ENCODE results near the gene LAMA4.
A peak's percentile ranks its signal among the peaks of the same experiment; 100 is the strongest.

The LAMA4 gene, protein sequence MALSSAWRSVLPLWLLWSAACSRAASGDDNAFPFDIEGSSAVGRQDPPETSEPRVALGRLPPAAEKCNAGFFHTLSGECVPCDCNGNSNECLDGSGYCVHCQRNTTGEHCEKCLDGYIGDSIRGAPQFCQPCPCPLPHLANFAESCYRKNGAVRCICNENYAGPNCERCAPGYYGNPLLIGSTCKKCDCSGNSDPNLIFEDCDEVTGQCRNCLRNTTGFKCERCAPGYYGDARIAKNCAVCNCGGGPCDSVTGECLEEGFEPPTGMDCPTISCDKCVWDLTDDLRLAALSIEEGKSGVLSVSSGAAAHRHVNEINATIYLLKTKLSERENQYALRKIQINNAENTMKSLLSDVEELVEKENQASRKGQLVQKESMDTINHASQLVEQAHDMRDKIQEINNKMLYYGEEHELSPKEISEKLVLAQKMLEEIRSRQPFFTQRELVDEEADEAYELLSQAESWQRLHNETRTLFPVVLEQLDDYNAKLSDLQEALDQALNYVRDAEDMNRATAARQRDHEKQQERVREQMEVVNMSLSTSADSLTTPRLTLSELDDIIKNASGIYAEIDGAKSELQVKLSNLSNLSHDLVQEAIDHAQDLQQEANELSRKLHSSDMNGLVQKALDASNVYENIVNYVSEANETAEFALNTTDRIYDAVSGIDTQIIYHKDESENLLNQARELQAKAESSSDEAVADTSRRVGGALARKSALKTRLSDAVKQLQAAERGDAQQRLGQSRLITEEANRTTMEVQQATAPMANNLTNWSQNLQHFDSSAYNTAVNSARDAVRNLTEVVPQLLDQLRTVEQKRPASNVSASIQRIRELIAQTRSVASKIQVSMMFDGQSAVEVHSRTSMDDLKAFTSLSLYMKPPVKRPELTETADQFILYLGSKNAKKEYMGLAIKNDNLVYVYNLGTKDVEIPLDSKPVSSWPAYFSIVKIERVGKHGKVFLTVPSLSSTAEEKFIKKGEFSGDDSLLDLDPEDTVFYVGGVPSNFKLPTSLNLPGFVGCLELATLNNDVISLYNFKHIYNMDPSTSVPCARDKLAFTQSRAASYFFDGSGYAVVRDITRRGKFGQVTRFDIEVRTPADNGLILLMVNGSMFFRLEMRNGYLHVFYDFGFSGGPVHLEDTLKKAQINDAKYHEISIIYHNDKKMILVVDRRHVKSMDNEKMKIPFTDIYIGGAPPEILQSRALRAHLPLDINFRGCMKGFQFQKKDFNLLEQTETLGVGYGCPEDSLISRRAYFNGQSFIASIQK (N-terminal part only)

DNA sequence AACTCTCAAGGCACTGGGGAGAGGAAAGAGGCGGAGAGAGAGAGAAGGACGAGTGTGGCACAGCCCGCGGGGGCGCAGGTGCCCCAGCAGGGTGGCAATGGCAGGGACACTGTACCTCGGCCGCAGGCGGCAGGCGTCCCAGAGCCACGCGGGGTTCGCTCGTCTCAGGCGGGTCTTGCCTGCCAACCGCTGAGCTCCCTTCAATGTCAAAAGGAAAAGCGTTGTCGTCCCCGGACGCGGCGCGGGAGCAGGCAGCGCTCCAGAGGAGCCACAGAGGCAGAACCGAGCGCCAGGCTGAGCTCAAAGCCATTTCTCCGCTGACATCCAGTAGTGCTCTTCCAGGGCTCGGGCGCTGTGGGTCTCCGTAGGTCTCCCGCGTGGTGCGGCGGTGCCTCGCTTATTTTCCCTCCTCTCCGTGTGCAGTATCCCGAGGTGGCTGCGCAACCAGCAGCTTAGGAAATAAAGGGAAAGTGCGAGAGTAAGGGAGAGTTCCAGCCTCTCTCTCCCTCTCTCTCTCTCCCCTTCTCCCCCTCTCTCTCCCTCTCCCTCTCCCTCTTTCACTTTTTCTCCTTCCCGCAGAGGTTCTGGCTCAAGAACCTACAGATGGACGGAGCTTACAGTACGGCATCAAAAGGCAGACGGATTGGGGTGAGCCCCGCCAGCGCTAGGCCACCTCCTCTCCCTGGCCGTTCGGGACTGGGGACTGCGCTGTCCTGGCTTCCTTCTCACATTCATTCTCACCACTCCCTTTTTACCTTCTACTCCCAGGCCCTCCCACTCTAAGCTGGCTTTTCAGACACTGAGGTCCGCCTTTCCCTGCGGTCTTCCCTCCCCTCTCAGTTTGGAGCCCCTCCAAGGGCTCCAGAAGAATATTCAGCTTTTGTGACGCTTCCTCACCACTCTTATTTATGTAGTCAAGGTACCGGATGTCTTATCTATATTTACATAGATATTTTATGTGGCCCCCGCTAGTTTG, at the start of gene LAMA4:
Gene LAMA4, minus strand, starts transcription at position 727 of the 976 bp plus-strand sequence. Its CDS starts 417 bp downstream, at position 310.
- DNase-seq (ENCODE audit: low spot score), result peak; percentile 45

DNA sequence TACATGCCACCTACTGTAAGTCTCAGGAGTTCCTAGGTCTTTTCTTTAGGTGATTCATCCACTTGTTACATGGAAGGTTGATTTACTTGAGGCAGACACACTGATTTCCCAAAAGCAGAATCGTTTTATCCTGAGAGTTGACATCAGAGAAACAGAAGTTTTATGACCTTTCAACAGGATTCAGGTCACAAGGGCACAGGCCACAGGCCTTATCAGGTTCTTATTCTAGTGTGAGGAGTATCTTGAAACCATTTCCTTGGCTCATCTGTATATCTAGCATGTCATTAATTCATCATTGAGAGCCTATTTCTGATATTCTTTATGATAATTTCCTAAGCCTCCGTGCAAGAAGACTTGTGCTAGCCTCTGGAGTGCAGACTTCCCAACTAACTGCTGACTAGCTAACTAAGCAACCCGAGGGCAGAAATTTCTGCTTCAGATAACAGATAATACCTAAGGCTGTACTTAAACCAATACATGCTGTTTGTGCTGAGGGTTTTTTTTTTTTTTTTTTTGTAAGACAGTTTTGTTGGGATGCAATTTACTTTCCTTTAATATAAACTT, 47.9 kb upstream of the LAMA4 start:
- DNase-seq (ENCODE audit: low spot score), result no peak

DNA sequence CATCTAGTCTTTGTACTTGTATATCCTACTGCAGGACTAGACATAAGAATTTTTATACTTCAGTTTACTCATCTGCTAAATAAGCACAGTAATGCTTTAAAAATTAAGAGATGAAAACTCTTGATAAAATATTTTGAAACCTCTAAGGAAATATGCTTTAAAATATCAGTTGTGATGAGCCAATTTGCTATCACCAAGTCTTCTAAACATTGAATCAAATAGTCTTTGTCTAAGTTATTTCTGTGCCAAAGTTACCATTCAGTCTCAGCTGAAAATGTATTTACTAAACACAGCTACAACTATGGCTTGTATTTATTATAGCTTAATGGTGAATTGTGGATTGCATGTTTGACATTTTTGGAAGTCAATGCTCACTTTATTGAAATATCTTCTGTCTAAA, 46.5 kb upstream of the LAMA4 start:
- no peak for DNase-seq (ENCODE audit: low spot score)

DNA sequence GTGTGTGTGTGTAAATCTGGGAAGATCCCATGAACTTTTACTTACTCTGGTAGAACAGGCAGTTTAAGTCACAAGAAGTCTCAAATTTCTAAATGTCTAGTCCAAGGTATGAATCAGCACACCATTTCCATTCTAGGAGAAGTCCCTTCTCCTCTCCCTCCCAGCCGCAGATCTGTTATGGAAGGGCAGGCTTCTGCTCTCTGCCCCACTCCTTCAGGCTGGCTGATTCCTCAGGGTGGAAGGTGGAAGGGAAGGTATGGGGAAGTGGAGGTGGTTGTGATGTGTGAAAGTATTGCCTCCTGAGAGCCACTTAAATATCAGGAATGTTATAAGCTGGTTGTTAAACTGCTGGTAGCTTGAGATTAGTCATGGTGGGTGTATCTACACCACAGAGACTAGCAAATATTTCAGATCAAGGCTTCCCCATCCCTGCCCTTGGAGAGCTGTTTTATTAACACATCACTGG, 44.5 kb upstream of the LAMA4 start:
- DNase-seq (ENCODE audit: low spot score), result peak; percentile 42

DNA sequence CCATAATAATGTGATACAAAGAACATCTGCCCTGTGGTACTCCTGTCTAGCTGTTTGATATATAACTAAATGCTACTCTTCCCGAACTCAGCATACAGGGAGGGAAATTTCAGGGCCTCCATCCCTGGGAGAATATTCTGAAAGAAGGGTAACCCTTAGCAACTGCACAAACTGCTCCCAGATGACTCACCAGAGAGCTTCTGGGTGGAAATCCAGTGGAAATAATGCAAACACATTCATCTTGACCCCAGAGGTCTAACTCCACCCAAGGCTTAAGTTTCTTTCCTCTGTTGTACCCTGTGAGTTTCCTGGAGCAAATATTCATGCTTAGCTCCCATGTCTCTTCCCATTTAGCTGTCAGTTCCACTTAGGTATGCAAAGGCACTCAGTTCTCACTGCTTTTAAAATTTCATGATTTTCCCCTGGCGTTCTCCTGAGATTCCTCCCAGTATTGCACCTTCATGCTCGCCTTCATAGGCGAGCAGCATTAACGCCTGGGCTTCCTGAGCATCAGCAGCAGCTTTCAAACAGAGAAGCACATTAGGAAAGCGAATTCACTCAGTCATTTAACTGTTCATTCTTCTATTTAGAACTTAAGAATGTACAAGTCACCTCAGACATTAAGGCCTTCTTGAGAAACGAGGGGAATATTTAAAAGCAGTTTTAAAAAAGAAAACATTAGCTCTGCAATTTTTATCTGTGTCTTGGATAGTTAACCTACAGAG, 43.8 kb upstream of the LAMA4 start:
- DNase-seq (ENCODE audit: low spot score), result peak; percentile 52

DNA sequence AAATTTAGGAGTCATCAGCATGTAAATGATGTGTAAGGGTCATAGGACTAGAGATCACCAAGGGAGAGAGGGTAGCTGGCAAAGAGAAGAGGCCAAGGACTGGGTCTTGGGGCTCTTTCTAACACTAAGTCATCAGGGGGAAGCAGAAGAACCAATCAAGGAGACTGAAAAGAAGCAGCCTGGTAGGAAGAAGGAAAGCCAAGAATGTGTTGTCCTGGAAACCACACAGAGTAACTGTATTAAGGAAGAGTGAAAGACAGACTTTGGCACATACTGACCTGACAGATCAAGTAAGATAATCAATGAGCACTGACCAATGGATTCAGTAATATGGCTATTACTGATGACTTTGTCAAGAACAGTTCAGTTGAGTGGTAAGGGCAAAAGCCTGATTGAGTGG, 42.3 kb upstream of the LAMA4 start:
- no peak for DNase-seq (ENCODE audit: low spot score)

DNA sequence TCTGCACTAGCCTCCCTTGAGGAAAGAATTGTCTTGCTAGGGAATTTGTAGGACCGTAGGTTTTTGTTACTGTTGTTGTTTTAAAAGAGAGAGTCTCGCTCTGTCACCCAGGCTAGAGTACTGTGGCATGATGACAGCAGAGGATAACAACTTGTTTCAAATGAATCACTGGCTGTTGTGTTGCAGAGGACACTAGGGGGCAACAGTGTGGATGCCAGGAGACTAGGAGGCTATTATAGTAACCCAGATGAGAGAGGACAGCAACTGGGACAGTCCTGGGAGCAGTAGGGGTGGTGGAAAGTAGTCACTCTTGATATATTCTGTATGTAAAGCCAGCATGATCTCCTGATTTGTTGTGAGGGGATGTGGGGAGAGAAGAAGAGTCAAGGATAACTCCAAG, 41.8 kb upstream of the LAMA4 start:
- DNase-seq (ENCODE audit: low spot score), result peak; percentile 33

DNA sequence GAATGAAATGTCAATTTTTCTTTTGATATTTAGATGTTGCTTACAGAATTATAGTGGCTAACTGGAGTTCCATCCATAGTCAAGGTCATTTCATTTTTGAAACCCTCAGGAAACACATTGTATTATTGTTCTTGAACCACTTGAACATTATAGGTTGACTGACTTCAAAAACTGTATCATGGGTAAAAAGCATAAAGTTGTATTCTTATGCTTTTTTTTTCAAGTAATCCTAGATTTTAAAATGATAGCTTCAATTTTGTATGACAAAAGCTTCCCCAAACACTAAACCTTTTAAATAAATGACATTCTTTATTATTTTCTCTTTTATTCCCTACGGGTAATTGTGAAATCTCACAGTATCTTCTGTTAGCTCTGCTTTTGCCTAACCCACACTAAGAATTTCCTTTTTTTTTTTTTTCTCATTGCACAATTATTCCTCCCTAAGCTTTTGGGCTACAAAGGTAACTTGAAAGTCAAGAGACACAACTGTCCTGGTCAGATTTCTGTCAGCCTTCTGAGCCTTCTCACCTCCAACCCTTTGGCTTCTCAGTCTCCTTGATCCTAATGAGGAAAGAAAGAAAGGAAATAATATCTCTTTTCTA, 36.9 kb upstream of the LAMA4 start:
- DNase-seq (ENCODE audit: low spot score), result no peak

DNA sequence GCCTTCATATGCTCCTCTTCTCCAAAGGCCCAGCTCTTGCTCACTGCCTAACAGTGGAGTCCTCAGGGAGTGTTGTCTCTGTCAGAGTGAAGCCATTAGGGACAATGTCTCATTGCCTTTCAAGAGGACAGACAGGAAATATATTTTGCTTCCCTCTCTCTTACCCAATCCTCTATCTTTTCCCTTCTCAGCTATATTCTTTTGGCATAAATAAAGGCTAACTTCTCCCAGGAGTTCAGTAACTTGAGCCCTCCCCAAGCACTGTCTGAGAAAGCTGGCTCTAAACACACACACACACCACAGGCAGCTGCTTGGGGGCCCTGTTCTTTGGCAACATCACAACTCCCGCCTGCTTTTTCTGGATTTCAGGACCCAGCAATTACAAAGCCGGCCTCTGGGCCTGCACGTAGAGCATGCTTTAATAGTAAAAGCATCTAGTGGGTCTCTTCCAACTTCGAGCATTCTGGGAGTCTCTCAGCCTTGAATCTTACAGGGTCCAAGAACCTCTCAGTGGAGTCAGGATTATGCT, 34.7 kb upstream of the LAMA4 start:
- DNase-seq (ENCODE audit: low spot score), result no peak

DNA sequence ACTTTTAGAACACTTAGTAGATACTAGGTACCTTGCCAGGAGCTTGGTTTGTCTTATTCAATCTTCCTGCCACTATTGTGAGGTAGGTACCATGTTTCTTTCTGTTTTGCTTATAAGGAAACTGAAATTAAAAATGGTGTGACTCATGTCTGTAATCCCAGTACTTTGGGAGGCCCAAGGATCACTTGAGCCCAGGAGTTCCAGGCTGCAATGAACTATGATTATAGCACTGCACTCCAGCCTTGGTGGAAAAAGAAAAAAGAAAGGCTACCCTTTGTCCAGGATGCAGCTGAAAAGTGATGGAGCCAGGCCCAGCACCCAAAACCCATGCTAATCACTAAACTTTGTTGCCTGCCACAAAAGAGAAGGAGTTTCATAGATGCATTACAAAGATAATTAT, 34.1 kb upstream of the LAMA4 start:
- no peak for DNase-seq (ENCODE audit: low spot score)

DNA sequence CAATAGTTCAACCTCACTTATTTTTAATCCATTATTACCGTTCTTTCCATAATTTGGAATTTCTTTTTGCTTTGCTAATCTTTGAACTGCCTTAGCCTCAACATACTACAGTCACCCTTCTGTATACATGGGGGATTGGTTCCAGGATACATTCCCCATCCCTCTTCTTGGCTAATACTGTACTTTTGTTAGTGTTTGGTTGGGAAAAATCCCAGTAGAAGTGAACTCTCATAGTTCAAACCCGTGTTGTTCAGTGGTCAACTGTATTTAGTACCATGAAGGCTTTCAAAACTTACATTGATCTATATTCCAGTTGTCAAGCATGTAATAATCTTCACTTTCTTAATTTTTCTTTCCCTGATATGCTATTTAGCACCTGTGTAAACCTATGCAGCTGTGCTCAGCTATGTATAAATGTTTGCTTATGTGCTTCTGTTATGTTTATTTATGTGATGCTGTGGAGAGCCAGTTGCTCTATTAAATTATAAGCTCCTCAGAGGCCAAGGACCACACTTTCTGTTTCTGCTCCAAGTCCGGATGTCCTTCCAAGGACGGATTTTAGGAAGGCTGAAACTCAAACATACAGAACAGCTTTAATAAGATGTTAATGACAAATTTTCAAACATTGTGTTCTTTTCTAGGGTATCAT, 33.3 kb upstream of the LAMA4 start:
- DNase-seq (ENCODE audit: low spot score), result no peak

DNA sequence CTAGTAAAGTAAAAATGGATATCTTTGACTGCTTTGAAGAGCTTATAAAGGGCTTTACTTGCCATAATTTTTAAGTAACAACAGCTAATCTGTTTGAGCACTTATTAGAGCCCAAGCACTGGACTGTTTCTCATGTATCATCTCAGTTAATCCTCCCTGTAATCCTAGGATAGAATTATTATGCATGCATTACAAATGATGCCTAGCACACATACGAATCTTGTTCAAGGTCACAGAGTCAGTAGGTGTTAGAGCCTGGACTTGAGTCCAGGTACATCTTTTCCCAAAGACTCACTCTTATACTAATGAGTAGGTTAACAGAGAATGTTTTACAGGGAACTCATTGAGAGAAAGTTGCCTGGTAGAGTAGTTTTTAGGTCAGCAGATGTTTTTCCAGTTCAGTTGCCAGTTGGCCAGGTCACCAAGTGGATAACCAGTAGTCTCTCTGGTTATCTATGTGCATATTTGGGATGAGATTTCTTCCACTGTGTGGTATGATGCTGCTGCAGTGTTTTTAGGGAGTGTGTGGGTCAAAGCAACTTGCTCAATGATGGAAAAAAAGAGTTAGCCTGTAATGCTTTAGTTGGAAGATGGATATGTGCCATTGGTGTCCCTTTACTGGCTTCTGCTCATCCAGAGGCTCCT, 32.3 kb upstream of the LAMA4 start:
- no peak for DNase-seq (ENCODE audit: low spot score)

DNA sequence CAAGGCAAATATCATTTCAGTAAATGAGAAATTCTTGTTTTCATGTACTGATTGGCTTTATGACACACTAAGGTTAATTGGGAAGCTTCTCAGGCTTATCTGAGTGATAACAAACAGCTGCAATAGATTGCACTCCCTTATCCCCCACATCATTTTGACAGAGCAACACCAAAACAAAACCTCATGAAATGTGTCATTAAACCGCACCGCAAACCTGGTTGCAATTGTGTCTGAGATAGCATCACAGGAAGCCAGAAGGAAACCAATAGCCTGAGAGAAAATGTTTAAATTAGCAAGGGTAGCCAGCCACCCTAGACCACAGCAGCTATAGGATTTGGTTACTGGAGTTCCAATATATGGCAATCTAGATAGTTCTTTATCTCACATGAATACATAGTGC, 31.6 kb upstream of the LAMA4 start:
- no peak for DNase-seq (ENCODE audit: low spot score)

DNA sequence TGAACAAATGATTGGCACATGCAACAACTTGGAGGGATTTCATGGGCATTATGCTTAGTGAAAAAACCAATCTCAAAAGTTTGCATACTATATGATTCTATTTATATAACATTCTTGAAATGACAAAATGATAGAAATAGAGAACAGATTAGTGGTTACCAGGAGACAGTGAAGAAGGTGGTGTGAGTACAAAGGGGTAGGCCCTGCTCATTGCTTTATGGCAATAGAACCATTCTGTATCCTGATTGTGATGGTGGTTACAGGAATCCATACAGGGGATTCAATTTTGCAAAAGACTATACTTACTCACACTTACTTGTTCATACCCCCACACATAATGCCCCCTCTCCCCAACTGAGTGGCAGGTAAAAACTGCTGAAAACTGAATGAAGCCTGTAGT, 30.2 kb upstream of the LAMA4 start:
- no peak for DNase-seq (ENCODE audit: low spot score)

DNA sequence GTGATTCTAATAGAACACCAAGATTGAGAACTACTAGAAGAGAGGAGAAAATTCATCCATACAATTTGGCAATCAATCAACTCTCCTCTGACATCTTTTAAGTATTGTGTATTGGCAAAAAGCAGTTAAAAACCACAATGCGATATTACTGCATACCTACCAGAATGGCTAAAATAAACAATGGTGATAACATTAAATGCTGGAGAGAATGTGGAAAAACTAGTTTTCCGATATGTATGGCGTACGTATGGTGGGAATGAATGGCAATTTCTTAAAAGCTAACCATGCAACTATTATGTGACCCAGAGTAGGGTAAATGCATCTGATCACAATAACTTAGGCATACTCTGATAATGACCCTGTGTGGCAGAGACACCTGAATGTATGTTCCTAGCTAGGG, 29.3 kb upstream of the LAMA4 start:
- DNase-seq (ENCODE audit: low spot score), result no peak

DNA sequence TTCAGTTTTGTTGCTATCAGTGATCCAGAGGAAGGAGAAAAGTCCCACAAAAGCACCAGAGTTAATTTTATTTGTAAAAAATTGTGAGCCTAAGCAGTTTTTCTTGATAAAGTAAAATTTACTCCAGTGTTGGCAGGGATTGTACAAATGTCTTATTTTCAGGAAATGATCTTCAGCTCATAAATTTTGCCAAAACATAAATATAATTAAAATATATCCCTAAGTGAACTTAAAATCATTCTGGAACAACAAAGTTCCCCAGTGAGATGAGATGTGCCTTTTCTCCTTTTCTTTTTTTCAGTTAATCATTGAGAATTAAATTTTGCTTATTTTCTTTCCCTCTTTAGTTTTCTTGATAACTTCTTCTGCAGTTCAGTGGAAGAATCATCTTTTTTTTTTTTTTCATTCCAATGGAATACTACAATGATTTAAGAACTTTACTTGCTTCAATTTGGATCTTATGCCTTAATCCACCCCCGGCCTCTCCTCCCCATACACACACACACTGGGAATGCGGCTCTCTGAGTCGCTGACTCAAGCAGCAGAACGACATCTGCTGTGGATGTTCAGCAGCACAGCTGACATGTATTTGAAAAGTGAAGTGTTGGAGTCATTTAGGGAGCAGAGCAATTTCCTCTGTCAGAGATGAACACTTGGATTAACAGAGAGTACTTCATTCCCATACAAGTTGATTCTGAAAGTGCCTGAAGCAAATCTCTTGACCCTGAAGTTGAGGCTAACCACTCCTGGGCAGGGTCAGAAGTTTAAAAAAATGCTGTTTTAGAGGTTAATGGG, 27.7 kb upstream of the LAMA4 start:
- peak; percentile 63 for DNase-seq (ENCODE audit: low spot score)

Data from hepatic stellate cell (primary cell).